ENCODE results near the gene POU2AF2.

The POU2AF2 gene

DNA sequence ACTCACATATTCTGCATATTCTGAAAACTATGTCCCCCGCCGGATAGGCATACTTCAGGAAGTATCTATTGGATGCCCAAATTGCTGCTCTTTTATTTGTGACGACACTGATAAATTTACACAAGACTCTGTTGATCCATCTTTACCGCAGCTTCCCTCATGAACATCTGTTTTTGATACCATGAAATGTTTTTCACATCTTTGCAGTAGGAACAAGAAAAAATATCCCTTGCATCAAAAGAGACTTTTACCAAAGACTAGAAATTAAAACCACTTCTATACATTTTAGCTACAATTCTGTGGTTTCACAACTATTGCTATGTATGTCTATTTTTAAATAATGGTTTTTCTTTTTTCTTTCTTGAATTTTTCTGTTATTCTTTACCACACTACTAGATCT is 15.3 kb downstream of the POU2AF2 start:
- Histone ChIP-seq H3K36me3 (ENCODE audit: control insufficient read depth in 2 of 2, insufficient read depth in 1 of 2, low read length in 2 of 2) (no peaks in the 10 kb centered on the region), H3K9me3 (ENCODE audit: control insufficient read depth, insufficient read depth, low read depth, low read length) (no peaks in the 10 kb centered on the region), H3K4me3 (ENCODE audit: low read depth, low read length) (no peak overlapping the region), H3K4me1 (ENCODE audit: control insufficient read depth, insufficient read depth, low read length) (no peaks in the 10 kb centered on the region), H3K27ac (ENCODE audit: extremely low read depth, low read depth, low read length) (no peak overlapping the region)
- CTCF ChIA-PET, result interaction anchor here (1.6 to 1.7 kb wide), 2 partner anchors 22 to 162 kb away, joined by 7 read pairs; no protein-coding TSS in a partner anchor
- POLR2A ChIA-PET, result no interaction called here
- TF ChIP-seq ZNF768 (tag by site-specific recombination; IDR thresholded peaks at IDR 0.05), result no peak
- no peak for TF ChIP-seq KLF8 (tag by site-specific recombination; IDR thresholded peaks at IDR 0.05)
- TF ChIP-seq, protein P1, sequence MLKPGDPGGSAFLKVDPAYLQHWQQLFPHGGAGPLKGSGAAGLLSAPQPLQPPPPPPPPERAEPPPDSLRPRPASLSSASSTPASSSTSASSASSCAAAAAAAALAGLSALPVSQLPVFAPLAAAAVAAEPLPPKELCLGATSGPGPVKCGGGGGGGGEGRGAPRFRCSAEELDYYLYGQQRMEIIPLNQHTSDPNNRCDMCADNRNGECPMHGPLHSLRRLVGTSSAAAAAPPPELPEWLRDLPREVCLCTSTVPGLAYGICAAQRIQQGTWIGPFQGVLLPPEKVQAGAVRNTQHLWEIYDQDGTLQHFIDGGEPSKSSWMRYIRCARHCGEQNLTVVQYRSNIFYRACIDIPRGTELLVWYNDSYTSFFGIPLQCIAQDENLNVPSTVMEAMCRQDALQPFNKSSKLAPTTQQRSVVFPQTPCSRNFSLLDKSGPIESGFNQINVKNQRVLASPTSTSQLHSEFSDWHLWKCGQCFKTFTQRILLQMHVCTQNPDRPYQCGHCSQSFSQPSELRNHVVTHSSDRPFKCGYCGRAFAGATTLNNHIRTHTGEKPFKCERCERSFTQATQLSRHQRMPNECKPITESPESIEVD (tag by site-specific recombination; IDR thresholded peaks at IDR 0.05), result no peak
- no peak for TF ChIP-seq ZBTB20 (tag by site-specific recombination; IDR thresholded peaks at IDR 0.05)
- no peak for TF ChIP-seq OVOL3 (tag by site-specific recombination; IDR thresholded peaks at IDR 0.05)
- TF ChIP-seq, protein P2, sequence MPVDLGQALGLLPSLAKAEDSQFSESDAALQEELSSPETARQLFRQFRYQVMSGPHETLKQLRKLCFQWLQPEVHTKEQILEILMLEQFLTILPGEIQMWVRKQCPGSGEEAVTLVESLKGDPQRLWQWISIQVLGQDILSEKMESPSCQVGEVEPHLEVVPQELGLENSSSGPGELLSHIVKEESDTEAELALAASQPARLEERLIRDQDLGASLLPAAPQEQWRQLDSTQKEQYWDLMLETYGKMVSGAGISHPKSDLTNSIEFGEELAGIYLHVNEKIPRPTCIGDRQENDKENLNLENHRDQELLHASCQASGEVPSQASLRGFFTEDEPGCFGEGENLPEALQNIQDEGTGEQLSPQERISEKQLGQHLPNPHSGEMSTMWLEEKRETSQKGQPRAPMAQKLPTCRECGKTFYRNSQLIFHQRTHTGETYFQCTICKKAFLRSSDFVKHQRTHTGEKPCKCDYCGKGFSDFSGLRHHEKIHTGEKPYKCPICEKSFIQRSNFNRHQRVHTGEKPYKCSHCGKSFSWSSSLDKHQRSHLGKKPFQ (tag by site-specific recombination; IDR thresholded peaks at IDR 0.05), result no peak
- TF ChIP-seq ZNF560 (tag by site-specific recombination; IDR thresholded peaks at IDR 0.05; ENCODE audit: borderline replicate concordance), result no peak

GRCh38 chr11:111264646-111265045 is 19.1 kb downstream of the POU2AF2 start:
- ChIA-PET POLR2A (no interaction called here), CTCF (no interaction called here)
- TF ChIP-seq ZSCAN16 (tag by site-specific recombination; IDR thresholded peaks at IDR 0.05) (no peak), ZNF366 (tag by site-specific recombination; conservative IDR thresholded peaks at IDR 0.05) (peak; percentile 82)
- H3K4me3 ChIP-seq (ENCODE audit: low read depth, low read length), result no peak overlapping the region
- no peaks in the 10 kb centered on the region for H3K9me3 ChIP-seq (ENCODE audit: control insufficient read depth, insufficient read depth, low read depth, low read length)
- H3K27ac ChIP-seq (ENCODE audit: extremely low read depth, low read depth, low read length), result no peak overlapping the region
- no peaks in the 10 kb centered on the region for H3K36me3 ChIP-seq (ENCODE audit: control insufficient read depth in 2 of 2, insufficient read depth in 1 of 2, low read length in 2 of 2)
- no peaks in the 10 kb centered on the region for H3K4me1 ChIP-seq (ENCODE audit: control insufficient read depth, insufficient read depth, low read length)

DNA sequence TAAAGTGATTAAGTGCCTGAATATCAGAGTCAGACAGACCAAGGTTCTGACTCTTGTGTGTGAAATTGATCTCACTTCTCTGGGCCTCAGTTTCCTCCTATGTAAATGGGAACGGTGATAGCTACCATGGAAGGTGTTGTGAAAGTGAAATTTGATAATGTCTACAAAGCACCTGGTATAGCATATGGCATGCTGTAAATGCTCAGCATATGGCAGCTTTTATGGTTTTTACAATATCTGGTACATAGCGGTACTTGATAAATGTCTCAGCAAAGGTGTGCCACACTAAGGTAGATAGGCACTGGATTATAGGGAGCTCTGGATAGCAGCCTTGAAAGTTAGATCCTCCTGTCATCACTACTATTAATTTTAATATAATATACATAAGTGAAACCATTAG is 19.9 kb downstream of the POU2AF2 start:
- Histone ChIP-seq H3K9me3 (ENCODE audit: control insufficient read depth, insufficient read depth, low read depth, low read length) (no peaks in the 10 kb centered on the region), H3K36me3 (ENCODE audit: control insufficient read depth in 2 of 2, insufficient read depth in 1 of 2, low read length in 2 of 2) (no peaks in the 10 kb centered on the region), H3K27ac (ENCODE audit: extremely low read depth, low read depth, low read length) (no peak overlapping the region), H3K4me1 (ENCODE audit: control insufficient read depth, insufficient read depth, low read length) (no peaks in the 10 kb centered on the region), H3K4me3 (ENCODE audit: low read depth, low read length) (no peak overlapping the region)
- ChIA-PET CTCF (interaction anchor here (0.5 to 1.0 kb wide), 2 partner anchors 17 to 189 kb away, joined by 3 read pairs; no protein-coding TSS in a partner anchor), POLR2A (no interaction called here)
- TF ChIP-seq ZNF548 (tag by site-specific recombination; IDR thresholded peaks at IDR 0.05) (no peak), ZNF184 (tag by site-specific recombination; IDR thresholded peaks at IDR 0.05) (no peak), ZFP3 (tag by site-specific recombination; IDR thresholded peaks at IDR 0.05; ENCODE audit: low read depth) (no peak), ZNF114 (tag by site-specific recombination; IDR thresholded peaks at IDR 0.05) (no peak), PATZ1 (tag by site-specific recombination; IDR thresholded peaks at IDR 0.05) (no peak), ZBTB8A (tag by site-specific recombination; IDR thresholded peaks at IDR 0.05) (no peak), ZNF169 (tag by site-specific recombination; IDR thresholded peaks at IDR 0.05) (no peak)
- TF ChIP-seq, protein P3, sequence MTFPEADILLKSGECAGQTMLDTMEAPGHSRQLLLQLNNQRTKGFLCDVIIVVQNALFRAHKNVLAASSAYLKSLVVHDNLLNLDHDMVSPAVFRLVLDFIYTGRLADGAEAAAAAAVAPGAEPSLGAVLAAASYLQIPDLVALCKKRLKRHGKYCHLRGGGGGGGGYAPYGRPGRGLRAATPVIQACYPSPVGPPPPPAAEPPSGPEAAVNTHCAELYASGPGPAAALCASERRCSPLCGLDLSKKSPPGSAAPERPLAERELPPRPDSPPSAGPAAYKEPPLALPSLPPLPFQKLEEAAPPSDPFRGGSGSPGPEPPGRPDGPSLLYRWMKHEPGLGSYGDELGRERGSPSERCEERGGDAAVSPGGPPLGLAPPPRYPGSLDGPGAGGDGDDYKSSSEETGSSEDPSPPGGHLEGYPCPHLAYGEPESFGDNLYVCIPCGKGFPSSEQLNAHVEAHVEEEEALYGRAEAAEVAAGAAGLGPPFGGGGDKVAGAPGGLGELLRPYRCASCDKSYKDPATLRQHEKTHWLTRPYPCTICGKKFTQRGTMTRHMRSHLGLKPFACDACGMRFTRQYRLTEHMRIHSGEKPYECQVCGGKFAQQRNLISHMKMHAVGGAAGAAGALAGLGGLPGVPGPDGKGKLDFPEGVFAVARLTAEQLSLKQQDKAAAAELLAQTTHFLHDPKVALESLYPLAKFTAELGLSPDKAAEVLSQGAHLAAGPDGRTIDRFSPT (tag by site-specific recombination; IDR thresholded peaks at IDR 0.05), result no peak
- TF ChIP-seq, protein P4, sequence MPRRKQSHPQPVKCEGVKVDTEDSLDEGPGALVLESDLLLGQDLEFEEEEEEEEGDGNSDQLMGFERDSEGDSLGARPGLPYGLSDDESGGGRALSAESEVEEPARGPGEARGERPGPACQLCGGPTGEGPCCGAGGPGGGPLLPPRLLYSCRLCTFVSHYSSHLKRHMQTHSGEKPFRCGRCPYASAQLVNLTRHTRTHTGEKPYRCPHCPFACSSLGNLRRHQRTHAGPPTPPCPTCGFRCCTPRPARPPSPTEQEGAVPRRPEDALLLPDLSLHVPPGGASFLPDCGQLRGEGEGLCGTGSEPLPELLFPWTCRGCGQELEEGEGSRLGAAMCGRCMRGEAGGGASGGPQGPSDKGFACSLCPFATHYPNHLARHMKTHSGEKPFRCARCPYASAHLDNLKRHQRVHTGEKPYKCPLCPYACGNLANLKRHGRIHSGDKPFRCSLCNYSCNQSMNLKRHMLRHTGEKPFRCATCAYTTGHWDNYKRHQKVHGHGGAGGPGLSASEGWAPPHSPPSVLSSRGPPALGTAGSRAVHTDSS (tag by site-specific recombination; IDR thresholded peaks at IDR 0.05), result no peak
- TF ChIP-seq, protein P5, sequence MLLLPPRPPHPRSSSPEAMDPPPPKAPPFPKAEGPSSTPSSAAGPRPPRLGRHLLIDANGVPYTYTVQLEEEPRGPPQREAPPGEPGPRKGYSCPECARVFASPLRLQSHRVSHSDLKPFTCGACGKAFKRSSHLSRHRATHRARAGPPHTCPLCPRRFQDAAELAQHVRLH (tag by site-specific recombination; IDR thresholded peaks at IDR 0.05), result no peak
- TF ChIP-seq, protein P6, sequence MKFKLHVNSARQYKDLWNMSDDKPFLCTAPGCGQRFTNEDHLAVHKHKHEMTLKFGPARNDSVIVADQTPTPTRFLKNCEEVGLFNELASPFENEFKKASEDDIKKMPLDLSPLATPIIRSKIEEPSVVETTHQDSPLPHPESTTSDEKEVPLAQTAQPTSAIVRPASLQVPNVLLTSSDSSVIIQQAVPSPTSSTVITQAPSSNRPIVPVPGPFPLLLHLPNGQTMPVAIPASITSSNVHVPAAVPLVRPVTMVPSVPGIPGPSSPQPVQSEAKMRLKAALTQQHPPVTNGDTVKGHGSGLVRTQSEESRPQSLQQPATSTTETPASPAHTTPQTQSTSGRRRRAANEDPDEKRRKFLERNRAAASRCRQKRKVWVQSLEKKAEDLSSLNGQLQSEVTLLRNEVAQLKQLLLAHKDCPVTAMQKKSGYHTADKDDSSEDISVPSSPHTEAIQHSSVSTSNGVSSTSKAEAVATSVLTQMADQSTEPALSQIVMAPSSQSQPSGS (tag by site-specific recombination; IDR thresholded peaks at IDR 0.05; ENCODE audit: low read depth), result no peak

All from HEK293 (cell line).